GM06990 (cell line): ENCODE results near the gene CAMK2A.

ENCODE experiments used
- DNase-seq: peaks from one replicate; pipeline ENCODE4 v3.0.0-alpha.2; 2011; ENCODE audit not compliant: insufficient read length; ENCODE audit errors: extremely low read depth
- H3K27me3 ChIP-seq: replicated peaks from 2 replicates; pipeline ENCODE4 v1.6.0; 2011; ENCODE audit warnings: low read length; ENCODE audit not compliant: control insufficient read depth, insufficient read depth
- H3K36me3 ChIP-seq: 2 replicates; pipeline ENCODE4 v1.5.1; 2011; ENCODE audit warnings: low read length; ENCODE audit not compliant: control insufficient read depth, insufficient read depth
- H3K4me3 ChIP-seq: replicated peaks from 2 replicates; pipeline ENCODE4 v1.5.1; 2011; ENCODE audit warnings: low read depth, mild to moderate bottlenecking, control low read depth, low read length
- TF ChIP-seq, protein P1 (sequence below): IDR thresholded peaks from 2 replicates; pipeline ENCODE4 v1.5.1; 2011; ENCODE audit warnings: low read length, control low read depth, mild to moderate bottlenecking, inconsistent platforms; ENCODE audit not compliant: insufficient read depth, poor library complexity, severe bottlenecking

CAMK2A gene

GRCh38 chr5:150239794-150240122 is 49.8 kb downstream of the CAMK2A start:
- Histone ChIP-seq H3K27me3 (no peaks in the 10 kb centered on the region; the same call in 1 of the 2 replicates), H3K36me3 (no peaks in the 10 kb centered on the region), H3K4me3 (no peak overlapping the region)
- TF ChIP-seq, protein P1, sequence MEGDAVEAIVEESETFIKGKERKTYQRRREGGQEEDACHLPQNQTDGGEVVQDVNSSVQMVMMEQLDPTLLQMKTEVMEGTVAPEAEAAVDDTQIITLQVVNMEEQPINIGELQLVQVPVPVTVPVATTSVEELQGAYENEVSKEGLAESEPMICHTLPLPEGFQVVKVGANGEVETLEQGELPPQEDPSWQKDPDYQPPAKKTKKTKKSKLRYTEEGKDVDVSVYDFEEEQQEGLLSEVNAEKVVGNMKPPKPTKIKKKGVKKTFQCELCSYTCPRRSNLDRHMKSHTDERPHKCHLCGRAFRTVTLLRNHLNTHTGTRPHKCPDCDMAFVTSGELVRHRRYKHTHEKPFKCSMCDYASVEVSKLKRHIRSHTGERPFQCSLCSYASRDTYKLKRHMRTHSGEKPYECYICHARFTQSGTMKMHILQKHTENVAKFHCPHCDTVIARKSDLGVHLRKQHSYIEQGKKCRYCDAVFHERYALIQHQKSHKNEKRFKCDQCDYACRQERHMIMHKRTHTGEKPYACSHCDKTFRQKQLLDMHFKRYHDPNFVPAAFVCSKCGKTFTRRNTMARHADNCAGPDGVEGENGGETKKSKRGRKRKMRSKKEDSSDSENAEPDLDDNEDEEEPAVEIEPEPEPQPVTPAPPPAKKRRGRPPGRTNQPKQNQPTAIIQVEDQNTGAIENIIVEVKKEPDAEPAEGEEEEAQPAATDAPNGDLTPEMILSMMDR: no peak
- DNase-seq: no peak

GRCh38 chr5:150239099-150239793 is 50.3 kb downstream of the CAMK2A start:
- no peak for DNase-seq

GRCh38 chr5:150238646-150239045 is 50.9 kb downstream of the CAMK2A start:
- TF ChIP-seq, protein P1: no peak
- no peaks in the 10 kb centered on the region for H3K36me3 ChIP-seq
- H3K4me3 ChIP-seq: no peak overlapping the region
- no peak for DNase-seq
- H3K27me3 ChIP-seq: no peaks in the 10 kb centered on the region; the same call in 1 of the 2 replicates

More at GRCh38 chr5:150239099-150239793, 50.3 kb downstream of the CAMK2A start:
- TF ChIP-seq, protein P1: no peak
- no peaks in the 10 kb centered on the region; the same call in 1 of the 2 replicates for H3K27me3 ChIP-seq
- H3K36me3 ChIP-seq: no peaks in the 10 kb centered on the region
- no peak overlapping the region for H3K4me3 ChIP-seq

- TF ChIP-seq, protein P1: no peak
- Histone ChIP-seq H3K4me3 (no peak overlapping the region), H3K27me3 (no peaks in the 10 kb centered on the region; the same call in 1 of the 2 replicates), H3K36me3 (no peaks in the 10 kb centered on the region)
- no peak for DNase-seq
Measured at GRCh38 chr5:150236981-150237754, 52.4 kb downstream of the CAMK2A start.

GRCh38 chr5:150236313-150236712 is 53.3 kb downstream of the CAMK2A start:
- H3K36me3 ChIP-seq: no peaks in the 10 kb centered on the region
- TF ChIP-seq, protein P1: no peak
- H3K27me3 ChIP-seq: no peaks in the 10 kb centered on the region; the same call in 1 of the 2 replicates
- DNase-seq: no peak
- H3K4me3 ChIP-seq: no peak overlapping the region
